AG04450 (cell line): ENCODE results near the gene CD38. TPM values are rescaled to one million over a fixed set of nuclear protein-coding genes. Genes with fewer than 3 reads are reported as not detected.
"Not testable (repeated sequence)": the region's sequence is repeated elsewhere in the genome, so short reads cannot be mapped to it uniquely, and the experiment has no call there.

Source experiments
- CTCF ChIA-PET: fragments of 300-600, 350-600 bp; formaldehyde crosslinking; extraction: SDS; loops from one replicate; lab custom pipeline; 2022; ENCODE audit warnings: antibody characterized with exemption, inconsistent platforms; lab: Charles Lee
- POLR2A ChIA-PET: fragments of 350-600 bp; formaldehyde crosslinking; extraction: SDS; loops from one replicate; lab custom pipeline; 2021; ENCODE audit warnings: antibody characterized with exemption, inconsistent platforms; lab: Yijun Ruan, JAX
- DNase-seq: peaks from one replicate; pipeline ENCODE4 v3.0.0-alpha.2; 2011; ENCODE audit warnings: low read depth, low spot score
- H3K27ac ChIP-seq: one replicate; pipeline ENCODE4 v1.5.1; 2012; ENCODE audit warnings: low read depth, low read length, control low read depth
- H3K27me3 ChIP-seq: one replicate; pipeline ENCODE4 v1.6.0; 2012; ENCODE audit warnings: low read length; ENCODE audit not compliant: control insufficient read depth, insufficient read depth
- H3K4me3 ChIP-seq: 2 replicates; pipeline ENCODE4 v1.5.1; 2011; ENCODE audit warnings: mild to moderate bottlenecking, low read depth, low read length, control low read depth
- H3K9me3 ChIP-seq: 2 replicates; pipeline ENCODE4 v1.5.1; 2012; ENCODE audit warnings: low read length; ENCODE audit not compliant: control insufficient read depth, insufficient read depth
- polyA plus RNA-seq: library from polyadenylated mRNA; depleted of rRNA; stranded (reverse); fragments of >200 nt; gene quantifications from 2 replicates; pipeline ENCODE4 v1.2.3, GENCODE V29; 2011
- TF ChIP-seq, protein P1 (sequence below): IDR thresholded peaks from 2 replicates; pipeline ENCODE4 v1.5.1; 2011; ENCODE audit warnings: low read depth, low read length, control low read depth, inconsistent platforms

Gene CD38
- polyA plus RNA-seq, 1 experiment = 0.02 TPM

DNA sequence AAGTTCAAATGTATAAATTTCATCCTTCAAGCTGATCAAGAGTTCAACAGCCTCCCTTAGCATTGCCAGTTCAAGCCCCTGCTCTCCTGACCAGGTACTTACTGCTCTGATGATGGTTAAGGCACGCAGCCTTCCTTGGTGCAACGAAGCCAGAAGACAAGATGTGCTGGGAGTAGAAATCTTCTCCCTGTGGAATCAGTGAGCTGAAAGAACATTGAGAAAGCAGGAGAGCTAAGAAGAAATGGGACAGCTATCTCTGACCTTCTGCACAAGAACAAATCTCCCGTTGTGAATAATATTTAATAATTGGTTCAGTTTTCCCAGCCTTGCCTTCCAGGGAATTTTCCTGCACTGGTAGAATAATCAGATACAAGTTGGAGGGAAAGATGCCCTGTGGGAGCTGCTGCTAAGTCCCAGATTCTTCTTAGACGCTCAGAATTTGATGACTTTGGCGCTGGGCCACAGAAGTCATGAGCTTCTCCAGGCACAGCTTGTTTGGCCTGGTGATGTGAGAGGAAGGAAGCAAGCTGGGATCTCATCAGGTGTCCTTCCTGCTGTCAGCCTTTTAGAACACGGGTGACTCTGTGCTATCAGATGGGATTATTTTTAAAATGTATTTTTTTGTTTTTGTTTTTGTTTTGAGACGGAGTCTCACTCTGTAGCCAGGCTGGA is 77.8 kb downstream of the CD38 start:
- CTCF ChIA-PET = interaction anchor here (1.6 kb wide), 1 partner anchor 50 kb away, joined by 7 read pairs; no protein-coding TSS in a partner anchor
- H3K9me3 ChIP-seq = no peaks in the 10 kb centered on the region
- H3K27ac ChIP-seq = no peak overlapping the region
- POLR2A ChIA-PET = no interaction called here
- H3K27me3 ChIP-seq = peaks cover 2% of the 10 kb centered on the region
- TF ChIP-seq, protein P1, sequence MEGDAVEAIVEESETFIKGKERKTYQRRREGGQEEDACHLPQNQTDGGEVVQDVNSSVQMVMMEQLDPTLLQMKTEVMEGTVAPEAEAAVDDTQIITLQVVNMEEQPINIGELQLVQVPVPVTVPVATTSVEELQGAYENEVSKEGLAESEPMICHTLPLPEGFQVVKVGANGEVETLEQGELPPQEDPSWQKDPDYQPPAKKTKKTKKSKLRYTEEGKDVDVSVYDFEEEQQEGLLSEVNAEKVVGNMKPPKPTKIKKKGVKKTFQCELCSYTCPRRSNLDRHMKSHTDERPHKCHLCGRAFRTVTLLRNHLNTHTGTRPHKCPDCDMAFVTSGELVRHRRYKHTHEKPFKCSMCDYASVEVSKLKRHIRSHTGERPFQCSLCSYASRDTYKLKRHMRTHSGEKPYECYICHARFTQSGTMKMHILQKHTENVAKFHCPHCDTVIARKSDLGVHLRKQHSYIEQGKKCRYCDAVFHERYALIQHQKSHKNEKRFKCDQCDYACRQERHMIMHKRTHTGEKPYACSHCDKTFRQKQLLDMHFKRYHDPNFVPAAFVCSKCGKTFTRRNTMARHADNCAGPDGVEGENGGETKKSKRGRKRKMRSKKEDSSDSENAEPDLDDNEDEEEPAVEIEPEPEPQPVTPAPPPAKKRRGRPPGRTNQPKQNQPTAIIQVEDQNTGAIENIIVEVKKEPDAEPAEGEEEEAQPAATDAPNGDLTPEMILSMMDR = no peak
- no peak for DNase-seq
- H3K4me3 ChIP-seq = no peak overlapping the region

DNA sequence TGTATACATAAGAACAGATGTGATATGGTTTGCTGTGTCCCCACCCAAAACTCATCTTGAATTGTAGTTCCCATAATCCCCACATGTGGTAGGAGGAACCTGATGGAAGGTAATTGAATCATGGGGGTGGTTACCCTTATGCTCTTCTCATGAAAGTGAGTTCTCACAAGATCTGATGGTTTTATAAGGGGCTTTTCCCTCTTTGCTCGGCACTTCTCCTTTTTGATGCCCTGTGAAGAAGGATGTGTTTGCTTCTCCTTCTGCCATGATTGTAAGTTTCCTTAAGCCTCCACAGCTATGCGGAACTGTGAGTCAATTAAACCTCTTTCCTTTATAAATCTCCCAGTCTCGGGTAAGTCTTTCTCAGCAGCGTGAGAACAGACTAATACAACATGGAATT is 83.1 kb downstream of the CD38 start:
- H3K27me3 ChIP-seq, H3K9me3 ChIP-seq, DNase-seq, CTCF ChIA-PET, H3K4me3 ChIP-seq, H3K27ac ChIP-seq, POLR2A ChIA-PET: not testable (repeated sequence)

DNA sequence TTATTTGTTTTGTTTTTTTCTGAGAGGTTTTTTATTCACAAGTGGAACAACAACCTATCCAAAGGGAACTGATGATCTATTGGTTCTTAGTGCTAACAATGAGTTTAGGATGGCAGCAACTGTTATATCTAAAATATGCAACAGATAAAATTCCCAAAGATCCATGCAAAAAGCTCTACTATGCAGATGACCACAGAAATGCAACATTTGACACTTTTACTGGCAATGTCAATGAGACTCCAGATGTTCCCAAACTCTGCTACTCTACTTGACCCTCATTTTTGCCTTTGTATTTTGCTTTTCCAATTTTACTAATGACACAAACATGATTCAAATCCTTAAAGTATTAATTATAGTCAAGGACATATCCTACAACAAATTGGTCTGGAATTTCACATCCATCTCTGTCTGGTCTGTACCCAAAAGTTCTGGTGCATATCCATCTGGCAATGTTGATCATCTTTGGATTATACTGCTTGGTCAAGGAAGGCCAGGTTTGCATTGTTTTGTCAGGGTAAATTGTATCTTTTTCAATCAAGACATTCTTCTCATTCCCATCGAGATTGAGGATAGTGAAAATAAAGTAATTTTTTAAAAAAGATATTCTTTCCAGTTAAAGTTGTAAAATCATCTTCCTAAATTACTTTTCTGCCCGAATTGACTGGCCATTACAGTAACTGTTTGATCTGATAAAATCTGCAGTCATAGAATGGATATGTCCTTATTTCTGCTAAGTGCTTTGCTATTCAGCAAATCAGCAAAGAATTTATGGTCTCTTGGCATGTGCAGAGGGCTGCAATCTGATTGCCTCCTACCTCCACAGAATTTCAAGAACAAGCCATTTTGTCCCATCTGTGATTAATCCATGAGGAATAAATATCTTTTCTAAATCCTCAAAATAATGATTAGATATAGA is 86.8 kb downstream of the CD38 start:
- TF ChIP-seq, protein P1 = no peak
- no peak for DNase-seq
- Histone ChIP-seq H3K27ac (no peak overlapping the region), H3K9me3 (no peaks in the 10 kb centered on the region), H3K27me3 (no peaks in the 10 kb centered on the region), H3K4me3 (no peak overlapping the region)
- CTCF ChIA-PET = interaction anchor here (2.2 kb wide), 1 partner anchor 18 kb away, joined by 10 read pairs; no protein-coding TSS in a partner anchor
- POLR2A ChIA-PET = no interaction called here

DNA sequence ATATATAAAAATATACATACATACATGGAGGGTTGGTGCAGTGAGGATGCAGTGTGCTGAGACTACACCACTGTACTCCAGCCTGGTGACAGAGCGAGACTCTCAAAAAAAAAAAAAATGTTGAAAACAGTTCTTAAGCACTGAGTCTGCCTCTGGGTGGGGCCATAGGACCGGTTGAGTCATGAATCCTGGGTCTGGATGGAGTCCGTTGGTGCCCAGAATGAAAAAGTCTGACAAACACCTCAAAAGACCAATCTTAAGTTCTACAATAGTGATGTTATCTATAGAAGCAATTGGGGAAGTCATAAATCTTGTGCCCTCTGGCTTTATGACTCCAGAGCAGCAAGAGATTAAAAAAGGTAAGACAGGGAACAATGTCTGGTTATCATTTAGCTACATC is 90.0 kb downstream of the CD38 start:
- POLR2A ChIA-PET = no interaction called here
- CTCF ChIA-PET = interaction anchor here (1.0 kb wide), 1 partner anchor 15 kb away, joined by 3 read pairs; no protein-coding TSS in a partner anchor
- no peak for DNase-seq
- TF ChIP-seq, protein P1 = no peak
- Histone ChIP-seq H3K27ac (no peak overlapping the region), H3K27me3 (no peaks in the 10 kb centered on the region), H3K4me3 (no peak overlapping the region), H3K9me3 (no peaks in the 10 kb centered on the region)

DNA sequence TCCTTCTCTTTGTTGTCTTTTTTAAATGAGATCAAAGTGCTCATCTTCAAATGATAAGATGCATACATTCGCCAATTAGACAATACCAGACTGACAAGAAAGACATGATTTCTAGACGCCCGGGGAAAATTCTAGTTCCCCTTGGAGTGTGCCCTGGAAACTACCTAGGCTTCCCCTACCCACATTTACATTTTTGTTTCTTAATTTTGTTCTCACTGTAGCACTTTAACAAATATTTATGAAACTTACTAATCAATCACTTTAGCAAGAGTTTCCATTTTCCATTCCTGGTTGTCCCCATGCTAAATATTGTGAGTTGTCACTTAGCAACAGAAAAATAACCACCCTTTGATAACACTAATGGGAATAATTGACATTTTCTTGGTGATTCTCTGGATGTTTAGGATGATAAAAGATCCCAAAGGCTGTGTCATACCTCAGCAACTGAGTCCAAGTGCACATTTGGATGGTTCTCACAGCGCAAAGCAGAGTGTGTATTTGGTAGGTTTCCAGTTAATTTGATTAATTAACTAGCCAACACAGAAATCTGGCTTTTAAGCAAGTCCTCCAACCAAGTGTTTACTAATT is 90.8 kb downstream of the CD38 start:
- H3K27me3 ChIP-seq = no peaks in the 10 kb centered on the region
- DNase-seq = no peak
- CTCF ChIA-PET = interaction anchor here (1.0 kb wide), 1 partner anchor 14 kb away, joined by 3 read pairs; no protein-coding TSS in a partner anchor
- no peaks in the 10 kb centered on the region for H3K9me3 ChIP-seq
- POLR2A ChIA-PET = no interaction called here
- no peak overlapping the region for H3K27ac ChIP-seq
- TF ChIP-seq, protein P1 = no peak
- H3K4me3 ChIP-seq = no peak overlapping the region
